Stimulated activated naive CD8-positive, alpha-beta T cell treated with anti-CD3 and anti-CD28 coated beads, Interleukin-15, Interleukin-2, amounts not matched to agents 100 ng/mL and 50 ng/mL, for 24 hours (primary cell): ENCODE results near the gene PVRIG.
"Not testable (repeated sequence)": the region's sequence is repeated elsewhere in the genome, so short reads cannot be mapped to it uniquely, and the experiment has no call there.

Experiments used
- H3K27ac Mint-ChIP-seq: one replicate; pipeline ENCODE4 v1.8.0; 2021; ENCODE audit warnings: mild to moderate bottlenecking, mixed read lengths
- H3K27me3 Mint-ChIP-seq: one replicate; pipeline ENCODE4 v1.8.0; 2021; ENCODE audit warnings: mixed read lengths
- H3K36me3 Mint-ChIP-seq: one replicate; pipeline ENCODE4 v1.8.0; 2021; ENCODE audit warnings: low read depth, mixed read lengths
- H3K4me1 Mint-ChIP-seq: one replicate; pipeline ENCODE4 v1.8.0; 2021; ENCODE audit warnings: low read depth, mixed read lengths
- H3K4me3 Mint-ChIP-seq: one replicate; pipeline ENCODE4 v1.8.0; 2021; ENCODE audit warnings: mild to moderate bottlenecking, mixed read lengths
- H3K9me3 Mint-ChIP-seq: one replicate; pipeline ENCODE4 v1.8.0; 2021; ENCODE audit warnings: mixed read lengths

The PVRIG gene

GRCh38 chr7:100243385-100243784 lies 23.6 kb downstream of the PVRIG start:
- H3K9me3 Mint-ChIP-seq, H3K27me3 Mint-ChIP-seq, H3K36me3 Mint-ChIP-seq: not testable (repeated sequence)
- peaks cover 45% of the 10 kb centered on the region for H3K4me1 Mint-ChIP-seq
- peak overlapping the region; percentile 84 for H3K27ac Mint-ChIP-seq
- H3K4me3 Mint-ChIP-seq, result peak overlapping the region; percentile 43

- not testable (repeated sequence) for H3K36me3 Mint-ChIP-seq, H3K9me3 Mint-ChIP-seq, H3K27me3 Mint-ChIP-seq, H3K4me3 Mint-ChIP-seq
- peaks cover 39% of the 10 kb centered on the region for H3K4me1 Mint-ChIP-seq
- peak overlapping the region; percentile 76 for H3K27ac Mint-ChIP-seq
These were observed 25.3 kb downstream of the PVRIG start for GRCh38 chr7:100244988-100245605.

- H3K27me3 Mint-ChIP-seq, H3K4me3 Mint-ChIP-seq, H3K9me3 Mint-ChIP-seq, H3K36me3 Mint-ChIP-seq: not testable (repeated sequence)
- Mint-ChIP-seq H3K27ac (peak overlapping the region; percentile 23), H3K4me1 (peaks cover 37% of the 10 kb centered on the region)
These were observed 26.5 kb downstream of the PVRIG start for GRCh38 chr7:100246121-100246864.

- not testable (repeated sequence) for H3K4me3 Mint-ChIP-seq, H3K27ac Mint-ChIP-seq, H3K27me3 Mint-ChIP-seq, H3K9me3 Mint-ChIP-seq, H3K36me3 Mint-ChIP-seq
- peaks cover 37% of the 10 kb centered on the region for H3K4me1 Mint-ChIP-seq
These were observed 27.1 kb downstream of the PVRIG start for GRCh38 chr7:100246865-100247137.

GRCh38 chr7:100247152-100247757 lies 27.5 kb downstream of the PVRIG start:
- H3K9me3 Mint-ChIP-seq, result no peaks in the 10 kb centered on the region
- no peak overlapping the region for H3K27ac Mint-ChIP-seq
- peaks cover 37% of the 10 kb centered on the region for H3K4me1 Mint-ChIP-seq
- no peaks in the 10 kb centered on the region for H3K27me3 Mint-ChIP-seq
- H3K4me3 Mint-ChIP-seq, result no peak overlapping the region
- no peaks in the 10 kb centered on the region for H3K36me3 Mint-ChIP-seq

- no peaks in the 10 kb centered on the region for H3K27me3 Mint-ChIP-seq
- H3K4me1 Mint-ChIP-seq, result peaks cover 25% of the 10 kb centered on the region
- H3K9me3 Mint-ChIP-seq, result no peaks in the 10 kb centered on the region
- no peak overlapping the region for H3K4me3 Mint-ChIP-seq
- H3K36me3 Mint-ChIP-seq, result no peaks in the 10 kb centered on the region
- H3K27ac Mint-ChIP-seq, result no peak overlapping the region
These were observed 28.7 kb downstream of the PVRIG start for GRCh38 chr7:100248483-100248882.

GRCh38 chr7:100257017-100257416 lies 37.3 kb downstream of the PVRIG start:
- H3K36me3 Mint-ChIP-seq, result peaks cover 2% of the 10 kb centered on the region
- no peaks in the 10 kb centered on the region for H3K4me1 Mint-ChIP-seq
- H3K27ac Mint-ChIP-seq, result no peak overlapping the region
- H3K27me3 Mint-ChIP-seq, result no peaks in the 10 kb centered on the region
- no peaks in the 10 kb centered on the region for H3K9me3 Mint-ChIP-seq
- no peak overlapping the region for H3K4me3 Mint-ChIP-seq

- not testable (repeated sequence) for H3K9me3 Mint-ChIP-seq, H3K4me3 Mint-ChIP-seq, H3K36me3 Mint-ChIP-seq, H3K27me3 Mint-ChIP-seq, H3K4me1 Mint-ChIP-seq, H3K27ac Mint-ChIP-seq
These were observed 40.2 kb downstream of the PVRIG start for GRCh38 chr7:100259984-100260383.

GRCh38 chr7:100262896-100263295 lies 43.1 kb downstream of the PVRIG start:
- H3K4me3 Mint-ChIP-seq, H3K4me1 Mint-ChIP-seq, H3K36me3 Mint-ChIP-seq, H3K27ac Mint-ChIP-seq, H3K27me3 Mint-ChIP-seq, H3K9me3 Mint-ChIP-seq: not testable (repeated sequence)

- not testable (repeated sequence) for H3K4me3 Mint-ChIP-seq, H3K27me3 Mint-ChIP-seq, H3K9me3 Mint-ChIP-seq, H3K4me1 Mint-ChIP-seq, H3K27ac Mint-ChIP-seq, H3K36me3 Mint-ChIP-seq
These were observed 44.5 kb downstream of the PVRIG start for GRCh38 chr7:100264223-100264622.

- H3K4me3 Mint-ChIP-seq, H3K36me3 Mint-ChIP-seq, H3K27me3 Mint-ChIP-seq, H3K27ac Mint-ChIP-seq, H3K9me3 Mint-ChIP-seq, H3K4me1 Mint-ChIP-seq: not testable (repeated sequence)
These were observed 45.0 kb downstream of the PVRIG start for GRCh38 chr7:100264669-100265165.

- H3K4me3 Mint-ChIP-seq, H3K27me3 Mint-ChIP-seq, H3K27ac Mint-ChIP-seq, H3K36me3 Mint-ChIP-seq, H3K9me3 Mint-ChIP-seq: not testable (repeated sequence)
- H3K4me1 Mint-ChIP-seq, result peaks cover 16% of the 10 kb centered on the region
These were observed 46.1 kb downstream of the PVRIG start for GRCh38 chr7:100265851-100266250.

- H3K36me3 Mint-ChIP-seq, result peaks cover 5% of the 10 kb centered on the region
- H3K4me1 Mint-ChIP-seq, result peaks cover 20% of the 10 kb centered on the region
- H3K4me3 Mint-ChIP-seq, result no peak overlapping the region
- H3K27me3 Mint-ChIP-seq, result no peaks in the 10 kb centered on the region
- H3K9me3 Mint-ChIP-seq, result no peaks in the 10 kb centered on the region
- H3K27ac Mint-ChIP-seq, result no peak overlapping the region
These were observed 47.0 kb downstream of the PVRIG start for GRCh38 chr7:100266576-100267354.

GRCh38 chr7:100267648-100268047 lies 47.9 kb downstream of the PVRIG start:
- no peaks in the 10 kb centered on the region for H3K9me3 Mint-ChIP-seq
- no peaks in the 10 kb centered on the region for H3K27me3 Mint-ChIP-seq
- no peak overlapping the region for H3K27ac Mint-ChIP-seq
- H3K4me3 Mint-ChIP-seq, result no peak overlapping the region
- H3K4me1 Mint-ChIP-seq, result peaks cover 23% of the 10 kb centered on the region
- H3K36me3 Mint-ChIP-seq, result no peaks in the 10 kb centered on the region

- H3K4me3 Mint-ChIP-seq, H3K27ac Mint-ChIP-seq, H3K27me3 Mint-ChIP-seq, H3K9me3 Mint-ChIP-seq, H3K36me3 Mint-ChIP-seq: not testable (repeated sequence)
- peaks cover 24% of the 10 kb centered on the region for H3K4me1 Mint-ChIP-seq
These were observed 49.1 kb downstream of the PVRIG start for GRCh38 chr7:100268882-100269281.
